ENCODE data around the gene DNAI1.
"Not testable (repeated sequence)": the region's sequence is repeated elsewhere in the genome, so short reads cannot be mapped to it uniquely, and the experiment has no call there.

Gene DNAI1

DNA sequence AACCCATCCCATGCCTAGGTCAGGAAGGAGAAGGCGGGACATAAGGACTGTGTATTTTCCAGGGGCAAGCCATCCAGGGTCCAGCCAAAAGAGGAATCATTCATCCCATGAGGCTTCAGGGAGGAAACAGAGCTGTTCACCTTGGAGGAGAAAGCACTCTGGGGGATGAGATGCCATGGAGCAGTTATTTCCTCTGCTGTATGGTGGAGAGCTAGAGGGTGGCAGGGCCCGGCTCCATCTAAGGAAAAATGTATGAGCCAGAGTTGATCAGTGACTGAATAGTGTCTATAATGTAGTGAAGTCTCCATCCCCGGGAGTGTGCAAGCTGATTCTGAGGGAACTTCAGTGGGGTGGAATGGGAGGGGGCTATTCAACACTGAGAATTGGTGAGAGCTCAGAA lies 56.2 kb downstream of the DNAI1 start:
- no peak for DNase-seq

DNA sequence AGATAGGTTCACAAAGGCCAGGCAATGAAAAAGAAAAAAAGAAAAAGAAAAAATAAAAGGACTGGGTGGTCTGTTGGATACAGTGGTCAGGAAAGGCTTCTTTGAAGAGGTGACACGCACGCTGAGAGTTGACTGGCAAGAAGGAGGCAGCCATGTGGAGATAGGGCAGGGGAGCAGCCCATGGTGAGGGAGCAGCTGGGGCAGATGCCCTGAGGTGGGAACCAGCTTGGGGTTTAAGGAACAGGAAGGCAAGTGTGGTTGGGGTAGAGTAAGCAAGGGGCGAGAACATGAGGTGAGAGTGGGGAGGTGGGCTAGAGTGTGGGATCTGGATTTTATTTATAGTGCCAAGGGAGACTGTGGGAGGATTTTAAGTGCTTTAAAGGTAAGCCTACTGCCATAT lies 57.4 kb downstream of the DNAI1 start:
- no peak for DNase-seq

DNA sequence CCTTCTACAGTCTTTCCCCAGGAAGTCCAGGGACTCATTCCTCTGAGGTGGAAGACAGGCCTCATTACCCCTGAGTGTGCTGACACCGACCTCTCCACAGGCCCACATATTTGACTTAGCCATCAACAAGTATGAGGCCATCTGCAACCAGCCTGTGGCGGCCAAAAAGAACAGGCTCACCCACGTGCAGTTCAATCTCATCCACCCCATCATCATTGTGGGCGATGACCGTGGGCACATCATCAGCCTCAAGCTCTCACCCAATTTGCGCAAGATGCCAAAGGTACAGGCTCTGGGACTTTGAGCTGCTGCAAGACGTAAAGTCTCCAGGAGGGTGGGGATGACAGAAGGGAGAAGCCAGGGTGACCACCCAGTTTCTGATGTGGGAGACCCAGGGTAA lies 58.6 kb downstream of the DNAI1 start:
- DNase-seq: no peak

DNA sequence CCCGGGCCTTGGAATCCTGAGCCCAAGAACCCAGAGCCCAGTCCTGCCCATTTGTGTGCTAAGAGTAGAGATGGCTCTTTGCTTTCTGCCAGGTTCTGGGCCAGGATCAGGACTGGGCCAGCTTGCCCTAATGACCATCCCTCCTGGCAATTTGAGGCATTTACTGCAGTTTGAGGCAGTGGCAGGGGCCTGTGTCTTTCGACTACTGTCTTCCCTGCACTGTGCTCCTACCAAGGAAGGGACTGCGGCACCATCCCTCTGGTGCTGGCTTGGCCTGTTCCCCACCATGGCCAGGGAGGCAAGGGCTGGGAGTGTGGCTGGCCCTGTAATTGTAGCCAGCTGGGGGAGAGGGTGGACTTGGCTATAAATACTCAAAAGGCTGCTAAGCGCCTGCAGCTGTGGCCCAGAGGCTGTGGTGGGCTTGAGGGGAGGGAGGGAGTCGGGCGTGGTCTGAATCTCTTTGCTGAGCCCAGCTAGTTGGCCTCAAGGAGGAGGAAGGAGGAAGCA lies 59.6 kb downstream of the DNAI1 start:
- DNase-seq: no peak

DNA sequence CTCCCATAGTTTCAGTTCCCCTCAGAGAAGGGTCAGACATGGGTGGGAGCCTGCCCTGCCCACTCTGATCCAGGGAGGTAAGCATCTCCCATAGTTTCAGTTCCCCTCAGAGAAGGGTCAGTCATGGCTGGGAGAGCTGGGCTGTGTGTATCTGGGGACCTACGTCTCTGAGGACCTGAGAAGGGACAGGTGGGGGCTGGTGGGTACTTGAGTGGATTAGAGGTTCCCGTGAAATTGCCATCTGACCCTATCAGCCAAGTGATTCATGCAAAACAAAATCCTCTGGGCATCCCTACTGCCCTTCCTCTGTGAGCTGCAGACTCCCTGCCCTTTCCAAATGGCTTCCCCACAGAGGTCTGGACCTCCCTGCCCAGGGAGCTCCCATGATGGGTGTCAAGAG lies 60.3 kb downstream of the DNAI1 start:
- DNase-seq: no peak

DNA sequence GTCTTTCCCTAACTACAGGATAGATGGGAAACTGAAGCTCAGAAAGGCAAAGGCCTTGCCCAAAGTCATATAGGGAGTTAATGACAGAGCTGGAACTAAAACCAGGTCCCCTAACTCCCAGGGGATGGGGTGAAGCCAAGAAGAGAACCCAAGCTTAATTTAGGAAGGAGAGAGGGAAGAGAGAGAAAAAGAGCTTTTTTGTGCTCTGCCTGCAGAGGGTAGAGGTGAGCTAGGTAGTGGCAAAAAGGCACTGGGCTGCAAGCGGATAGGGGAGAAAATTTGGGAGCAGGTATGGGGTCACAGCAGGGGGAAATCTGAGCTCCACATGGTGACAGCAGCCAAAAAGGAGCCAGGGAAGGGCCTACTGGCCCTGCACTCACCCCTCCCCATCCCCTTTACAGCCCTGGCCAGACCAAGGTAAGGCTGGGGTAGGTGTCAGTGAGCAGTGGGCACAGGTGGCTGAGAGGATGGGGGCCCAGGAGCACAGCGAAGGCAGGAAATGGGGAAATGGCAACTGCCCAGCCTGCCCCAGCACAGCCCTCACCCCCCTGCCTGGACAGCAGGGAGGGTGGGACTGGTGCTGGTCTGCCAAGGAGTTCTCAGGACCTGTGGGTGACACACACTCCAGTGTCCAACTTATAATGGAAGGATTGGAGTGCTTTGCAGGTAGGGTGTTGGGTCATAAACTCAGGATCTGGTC lies 60.9 kb downstream of the DNAI1 start:
- no peak for DNase-seq

DNA sequence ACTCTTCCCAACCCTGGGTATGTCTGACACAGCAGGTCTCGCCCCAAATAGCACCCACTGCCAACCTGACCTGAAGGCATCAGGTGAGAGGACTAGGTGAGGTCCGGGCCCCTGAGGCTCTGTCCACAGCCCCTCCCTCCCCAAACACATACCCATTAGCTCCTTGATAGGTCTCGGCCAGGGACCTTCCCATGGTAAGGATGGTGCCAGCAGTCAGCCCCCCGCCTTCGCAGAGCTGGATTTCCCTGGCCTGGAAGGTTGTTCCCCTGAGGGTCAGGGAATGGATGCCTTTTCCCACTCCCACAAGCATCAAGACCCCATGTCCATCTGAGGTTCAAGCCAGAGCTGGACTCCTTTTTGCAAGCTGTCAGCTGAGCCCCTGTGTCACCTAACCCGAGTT lies 61.5 kb downstream of the DNAI1 start:
- no peak for DNase-seq

DNA sequence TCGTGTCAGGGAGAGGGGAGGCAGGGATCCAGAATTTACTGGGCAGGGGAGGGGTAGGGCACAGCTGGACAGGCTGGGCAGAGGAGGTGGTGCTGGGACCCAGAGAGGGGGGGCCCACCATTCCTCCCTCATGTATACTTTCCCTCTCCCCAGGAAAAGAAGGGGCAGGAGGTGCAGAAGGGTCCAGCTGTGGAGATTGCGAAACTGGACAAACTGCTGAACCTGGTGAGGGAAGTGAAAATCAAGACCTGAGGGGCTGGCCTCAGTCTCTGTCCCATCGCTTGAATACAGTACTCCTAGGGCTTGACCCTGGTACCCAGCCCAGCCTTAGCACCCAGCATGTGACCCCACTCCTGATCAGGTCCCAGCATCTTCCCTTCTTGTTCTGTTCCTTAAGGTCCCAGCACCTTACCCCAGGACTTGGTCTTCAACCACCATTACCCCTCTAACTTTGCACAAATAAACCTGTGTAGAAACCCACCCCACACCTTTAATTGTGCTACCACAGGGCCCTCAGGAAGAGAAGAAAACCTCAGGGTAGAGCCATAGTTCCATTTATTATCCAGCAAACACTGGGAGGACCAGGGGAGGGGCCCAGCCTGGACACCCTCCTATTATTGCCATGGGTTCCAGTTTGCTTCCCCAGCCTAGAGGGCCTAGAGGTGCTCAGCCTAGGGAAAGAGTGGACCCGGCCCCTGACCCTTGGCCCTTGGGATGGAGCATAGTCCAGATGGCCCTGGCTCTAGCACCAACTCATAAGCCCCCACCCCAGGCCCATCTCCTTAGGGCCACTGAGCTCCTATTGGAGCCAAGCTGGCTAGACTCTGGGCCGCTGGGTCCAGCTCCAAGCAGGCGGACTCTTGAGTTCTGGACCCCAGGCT lies 62.1 kb downstream of the DNAI1 start:
- DNase-seq: no peak

DNA sequence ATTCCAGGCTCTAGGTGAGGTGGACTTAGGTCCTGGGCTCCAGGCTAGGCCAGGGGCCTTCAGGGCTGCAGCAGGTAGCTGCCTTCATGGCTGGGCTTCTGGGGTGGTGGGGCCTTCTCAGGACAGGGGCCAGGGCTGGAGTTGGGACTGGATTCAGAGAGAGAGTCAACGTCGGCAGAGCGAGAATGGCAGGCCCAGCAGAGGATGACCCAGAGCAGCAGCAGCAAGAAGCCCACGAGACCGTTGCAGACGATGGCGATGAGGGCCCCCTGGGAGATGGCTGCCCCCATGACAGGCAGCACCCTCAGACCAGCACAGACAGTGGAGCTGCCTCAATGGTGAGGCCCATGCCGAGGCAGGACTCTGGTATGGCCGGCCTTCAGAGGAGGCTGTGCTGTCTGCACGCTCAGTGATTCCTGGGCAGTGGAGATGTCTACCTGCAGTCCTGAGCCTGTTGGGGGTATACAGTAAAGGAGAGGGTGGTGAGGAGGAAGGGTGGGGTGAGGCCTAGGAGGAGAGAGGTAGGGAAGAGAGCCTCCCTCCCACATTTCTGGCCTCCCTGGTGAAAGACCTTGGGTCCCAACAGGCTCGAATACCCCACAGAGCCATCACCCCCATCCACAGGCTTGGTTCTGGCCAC lies 62.9 kb downstream of the DNAI1 start:
- DNase-seq: no peak

DNA sequence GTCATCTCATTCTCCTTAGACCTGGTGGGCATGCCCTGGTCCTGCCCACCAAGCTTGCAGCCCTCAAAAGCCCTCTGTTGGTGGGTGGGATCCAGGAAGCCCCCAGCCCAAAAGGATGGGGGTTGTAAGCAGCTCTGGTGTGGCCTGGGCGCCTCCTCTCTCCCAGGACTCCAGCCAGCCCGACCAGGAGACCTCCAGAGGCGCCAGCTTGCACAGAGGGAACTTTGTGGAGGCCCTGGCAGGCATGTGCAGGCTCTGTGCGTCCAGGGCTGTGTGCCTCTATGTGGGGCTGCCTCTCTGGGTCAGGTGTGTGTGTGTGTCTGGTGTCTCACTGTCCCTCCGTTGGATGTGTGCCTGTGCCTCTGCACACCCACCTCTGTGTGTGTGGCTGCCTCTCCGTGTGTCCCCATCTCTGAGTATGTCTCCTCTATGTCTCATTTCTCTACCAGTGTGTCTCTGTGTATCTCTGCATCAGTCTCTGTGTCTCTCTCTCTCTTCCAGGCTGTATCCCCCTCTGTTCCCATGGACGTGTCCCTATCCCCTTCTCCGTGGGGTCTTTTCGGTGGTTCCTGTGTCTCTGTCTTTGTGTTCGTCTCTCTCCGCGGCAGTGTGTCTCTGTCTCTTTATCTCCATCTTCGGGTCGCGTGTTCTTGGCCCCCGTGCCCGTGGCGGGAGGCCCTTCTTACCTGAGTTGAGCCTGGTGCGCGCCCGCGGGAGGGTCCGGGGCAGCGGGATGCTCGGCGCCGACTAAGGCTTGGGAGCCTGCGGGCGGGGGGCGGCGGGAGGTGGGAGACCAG lies 63.7 kb downstream of the DNAI1 start:
- DNase-seq: no peak

DNA sequence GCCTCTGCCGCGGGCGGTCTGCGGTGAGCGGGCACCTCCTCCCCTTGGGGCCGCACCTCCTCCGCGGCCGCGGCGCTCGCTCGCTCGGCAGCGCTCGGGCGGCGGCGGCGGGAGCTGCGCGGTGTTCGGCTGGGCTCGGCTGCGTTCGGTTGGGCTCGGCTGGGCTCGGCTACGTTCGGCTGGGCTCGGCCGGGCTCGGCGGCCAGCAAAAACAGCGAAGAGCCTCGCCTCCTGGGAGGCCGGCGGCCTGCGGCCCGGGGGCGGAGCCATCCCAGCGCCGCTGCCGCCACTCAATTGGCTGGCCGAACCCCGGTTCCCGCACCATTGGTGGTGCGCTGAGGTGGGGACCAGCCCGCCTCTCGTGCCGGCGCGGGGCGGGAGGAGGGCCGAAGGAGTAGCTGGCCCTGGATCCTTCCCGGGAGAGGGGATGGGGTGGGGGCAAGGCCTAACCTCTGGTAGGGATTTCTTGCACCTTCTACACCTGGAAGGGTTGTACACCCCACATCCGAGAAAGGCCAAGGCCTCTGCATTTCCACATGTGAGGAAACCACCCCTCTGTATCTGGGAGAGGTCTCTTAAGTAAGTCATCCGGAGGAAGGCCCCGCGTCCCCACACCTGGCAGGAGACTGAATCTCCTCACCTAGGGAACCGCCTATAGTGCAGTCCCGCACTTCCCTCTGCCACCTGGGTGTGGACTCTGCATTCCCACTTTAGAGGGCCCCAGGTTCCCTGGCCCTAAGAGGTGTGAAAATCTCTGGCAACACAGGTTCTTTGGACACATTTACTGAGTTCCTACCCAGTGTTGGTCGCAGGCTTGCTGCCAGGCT lies 64.6 kb downstream of the DNAI1 start, which contains the start of gene ENHO:
TSS of gene ENHO (minus strand) at position 20 of the 827 bp plus-strand sequence. CDS start 1,295 bp downstream, outside the sequence.
- DNase-seq: peak; percentile 56 to 71

DNA sequence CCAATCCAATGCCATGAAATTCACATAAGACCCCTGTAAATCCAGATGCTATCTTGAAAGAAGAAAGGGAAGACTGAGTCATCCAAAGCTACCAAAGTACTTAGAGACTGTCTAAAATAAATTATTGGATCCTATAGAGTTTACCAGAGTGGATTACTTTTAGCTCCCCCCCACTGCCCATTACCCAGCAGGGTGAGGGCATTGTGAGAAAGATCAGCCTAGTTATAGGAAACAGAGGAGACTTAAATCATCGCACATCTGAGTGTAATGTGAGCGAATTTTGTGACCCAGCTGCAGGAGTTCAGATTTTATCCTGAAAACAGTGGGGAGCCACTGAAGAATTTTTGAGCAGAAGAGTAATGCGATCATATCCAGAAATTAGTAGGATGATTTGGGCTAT lies 65.7 kb downstream of the DNAI1 start:
- no peak for DNase-seq

DNA sequence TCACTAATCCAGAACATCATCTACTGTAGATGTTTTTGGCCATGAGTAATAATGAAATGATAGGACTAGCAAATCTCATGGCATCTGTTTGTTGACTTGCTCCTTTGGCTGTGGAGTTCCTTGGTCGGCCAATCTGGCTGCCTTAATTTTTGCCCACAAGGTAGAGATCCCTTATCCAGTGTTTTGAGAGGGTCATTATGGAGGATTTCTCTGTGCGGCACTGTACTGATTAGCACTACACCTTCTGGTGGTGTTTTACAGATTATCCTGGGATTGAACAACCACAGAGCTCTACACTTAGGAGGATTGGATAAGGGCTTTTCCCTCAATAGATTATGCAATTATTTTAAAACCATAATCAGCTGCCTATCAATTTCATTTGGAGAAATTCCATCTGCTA lies 67.4 kb downstream of the DNAI1 start:
- no peak for DNase-seq

DNA sequence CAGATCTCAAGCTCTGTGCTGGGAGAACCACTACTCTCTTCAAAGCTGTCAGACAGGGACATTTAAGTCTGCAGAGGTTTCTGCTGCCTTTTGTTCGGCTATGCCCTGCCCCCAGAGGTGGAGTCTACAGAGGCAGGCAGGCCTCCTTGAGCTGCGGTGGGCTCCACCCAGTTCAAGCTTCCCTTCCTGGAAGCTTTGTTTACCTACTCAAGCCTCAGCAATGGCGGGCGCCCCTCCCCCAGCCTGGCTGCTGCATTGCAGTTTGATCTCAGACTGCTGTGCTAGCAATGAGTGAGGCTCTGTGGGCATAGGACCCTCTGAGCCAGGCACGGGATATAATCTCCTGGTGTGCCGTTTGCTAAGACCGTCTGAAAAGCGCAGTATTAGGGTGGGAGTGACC lies 73.4 kb downstream of the DNAI1 start:
- DNase-seq: not testable (repeated sequence)

DNA sequence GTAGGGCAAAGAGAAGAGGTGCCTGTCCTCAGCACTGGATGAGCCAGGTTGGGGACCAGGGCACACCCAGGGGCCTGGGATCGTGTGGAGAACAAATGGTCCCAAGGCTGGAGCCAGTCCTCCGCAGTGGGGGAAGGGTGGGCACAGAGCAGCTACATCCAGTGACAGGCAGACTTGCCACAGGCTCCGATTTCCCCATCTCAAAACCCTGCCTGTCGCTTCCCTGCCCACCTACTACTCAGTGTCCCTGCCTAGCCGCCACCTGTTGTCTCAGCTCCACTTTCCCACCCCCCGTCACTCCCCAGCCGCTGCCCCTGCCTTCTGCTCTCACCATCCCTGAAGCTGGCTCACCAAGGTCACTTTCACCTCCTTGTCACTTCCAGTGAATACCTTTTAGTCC lies 78.1 kb downstream of the DNAI1 start:
- DNase-seq: no peak

DNA sequence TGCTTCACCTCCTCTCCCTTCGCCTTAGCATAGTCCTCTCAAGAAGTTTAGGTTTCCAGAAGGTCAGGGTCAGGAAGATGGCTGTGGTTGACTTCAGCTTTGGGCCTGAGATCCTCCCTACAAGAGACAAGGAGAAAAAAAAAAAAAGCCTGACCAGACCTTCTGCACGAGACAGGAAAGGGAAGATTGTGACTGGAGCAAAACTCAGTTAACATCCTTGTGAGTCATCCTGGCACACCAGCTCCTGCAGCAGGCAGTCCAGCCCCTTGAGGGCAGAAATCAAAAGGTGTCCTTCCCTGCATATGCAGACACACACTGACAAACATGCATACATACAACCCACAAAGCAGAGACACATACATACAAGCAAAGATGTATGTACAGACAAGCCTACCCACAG lies 82.2 kb downstream of the DNAI1 start:
- DNase-seq: no peak

DNA sequence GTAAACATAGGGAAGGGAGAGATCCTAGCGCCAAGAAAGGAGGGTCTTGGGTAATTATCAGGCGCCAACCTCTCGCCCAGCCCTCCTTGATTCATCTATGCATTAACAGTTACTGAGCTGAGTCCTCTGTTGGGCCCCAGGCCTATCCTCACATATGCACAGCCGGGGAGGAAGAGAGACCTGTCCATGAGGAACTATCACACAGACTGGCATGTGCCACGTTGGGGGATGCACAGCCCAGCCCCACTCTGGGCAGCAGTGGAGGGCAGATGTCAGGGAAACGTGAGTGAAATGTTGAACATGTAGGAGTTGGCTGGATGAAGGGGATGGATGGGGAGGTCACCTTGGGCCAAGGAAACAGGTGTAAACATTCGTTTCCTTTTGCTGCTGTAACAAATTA lies 82.9 kb downstream of the DNAI1 start:
- no peak for DNase-seq

DNA sequence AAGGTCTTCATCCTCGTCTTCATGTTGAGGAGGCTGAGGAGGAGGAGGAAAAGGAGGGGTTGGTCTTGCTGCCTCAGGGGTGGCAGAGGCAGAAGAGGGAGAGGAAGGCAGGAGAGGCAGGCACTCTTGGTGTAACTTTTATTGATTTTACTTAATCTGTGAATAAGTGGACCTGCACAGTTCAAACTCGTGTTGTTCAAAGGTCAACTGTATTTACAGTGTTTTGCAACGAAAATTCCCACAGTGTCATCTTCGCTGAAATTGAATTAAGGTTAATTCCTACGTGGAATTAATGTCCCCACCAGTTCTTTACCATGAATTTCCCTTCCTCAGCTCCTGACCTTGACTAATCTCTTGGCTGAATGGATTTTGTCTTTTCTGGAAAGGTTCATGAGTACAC lies 85.4 kb downstream of the DNAI1 start:
- DNase-seq: no peak

DNA sequence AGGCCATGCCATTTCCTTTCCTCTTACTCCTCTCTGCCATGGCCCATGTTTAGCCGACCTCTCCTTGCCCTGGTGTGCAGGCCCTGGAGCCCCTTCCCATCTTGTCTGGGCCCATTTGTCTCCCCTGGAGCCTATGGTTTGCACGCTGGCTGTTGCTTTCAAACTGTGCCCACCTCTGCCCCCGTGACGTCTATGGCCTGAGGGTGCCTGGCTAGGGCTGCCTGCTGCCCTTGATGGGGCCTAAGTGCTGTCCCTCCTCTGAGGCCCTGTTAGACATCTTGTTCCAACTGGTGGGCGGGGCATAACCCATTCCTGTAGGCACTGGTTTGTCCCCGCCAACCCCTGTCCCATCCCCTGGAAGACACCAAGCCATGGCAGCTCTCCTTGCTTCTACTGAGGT lies 86.9 kb downstream of the DNAI1 start:
- no peak for DNase-seq

DNA sequence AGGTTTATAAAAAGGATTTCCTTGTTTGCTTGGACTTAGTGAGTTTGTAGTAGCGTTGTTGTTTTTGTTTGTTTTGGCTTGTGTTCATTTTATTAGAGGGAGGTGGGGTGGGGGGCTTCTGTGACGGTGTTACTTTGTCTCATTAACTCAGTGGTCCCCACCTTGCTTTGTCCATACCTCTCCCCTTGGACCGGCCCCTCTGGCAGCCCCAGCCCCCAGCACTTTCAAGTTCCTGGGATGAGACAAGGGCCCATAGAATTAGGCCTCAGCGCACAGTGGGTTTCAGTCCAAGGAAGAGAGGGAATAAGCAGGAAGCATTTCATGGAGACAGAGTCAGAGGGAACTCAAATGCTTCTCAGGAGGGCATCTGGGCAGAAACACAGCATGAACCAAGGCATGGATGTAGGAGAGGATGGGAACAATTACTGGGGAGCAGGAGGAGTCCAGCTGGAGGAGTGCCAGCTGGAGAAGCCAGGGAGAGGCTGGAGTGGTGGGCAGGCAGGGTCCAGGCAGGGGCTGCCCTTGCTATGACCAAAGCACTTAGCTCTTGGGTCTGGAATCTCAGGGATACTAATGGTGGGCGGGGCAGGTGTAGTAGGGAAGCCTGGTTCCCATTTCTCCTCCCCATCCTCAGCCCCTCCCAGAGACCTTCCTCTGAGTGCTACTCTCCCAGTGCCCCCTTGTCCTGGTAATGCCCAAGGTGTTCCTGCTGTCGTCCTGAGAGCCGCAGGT lies 87.7 kb downstream of the DNAI1 start:
- DNase-seq: no peak
